Heart left ventricle (tissue), 13 donors: ENCODE data around the gene TMTC2.

Experiments used
- CTCF ChIP-seq, 12 donors: fragments of 200-600 bp; sonication (generic) in 4 of 12; IDR thresholded peaks; one replicate each; pipeline versions ENCODE4 v1.5.0 to v1.8.0; 2018 to 2022; ENCODE audit warnings: antibody characterized with exemption in 12 of 12, mild to moderate bottlenecking in 5 of 12
- POLR2A ChIP-seq, 2 donors: fragments of 450-650 bp; IDR thresholded peaks; one replicate each; pipeline ENCODE4 v1.6.1; 2017; ENCODE audit warnings: antibody characterized with exemption in 2 of 2, mild to moderate bottlenecking in 2 of 2, moderate library complexity in 2 of 2
- donor health status: ischemic (EF 13 %, LVEDD 7.1; RV severe dilation, severe dysfunction).
- donor health status: DM: no; HTN: yes; CAD: no.
- donor health status: DM: no; HTN: no; CAD: no.
- donor health status: ischemic (EF 25% LVEDD 6.9; RV normal size, moderate dysfunction).
- donor health status: ischemic (EF 25% LVEDD 5.7; RV mildly dilated, moderate dysfunction).
- donor health status: ischemic (EF 35%, LVEDD 5.7; RV mildly dilated, moderate dysfunction).
- donor health status: nonischemic (EF 11% LVEDD 7.7; RV severe dilation, severe dysfunction).
- donor health status: DM: yes; HTN: yes; CAD: no.
- donor health status: PGD.
- donor health status: ischemic (EF 29% LVEDD 5.4; RV normal size, mild dysfunction).
- donor health status: nonischemic (EF 23%, LVEDD 6.1; RV moderate dilation, normal function).

- no peak for TF ChIP-seq POLR2A (IDR thresholded peaks at IDR 0.05)
- no peak for TF ChIP-seq CTCF (IDR thresholded peaks at IDR 0.05)
These were observed 38.3 kb upstream of the TMTC2 start for GRCh38 chr12:82648259-82648909.
